Liver (tissue), 9 donors: ENCODE results near the gene TMEM87B. TPM values are rescaled to one million over a fixed set of nuclear protein-coding genes. Genes with fewer than 3 reads are reported as not detected.
A peak's percentile ranks its signal among the peaks of the same experiment; 100 is the strongest.

Experiments
- DNase-seq: peaks from one replicate; pipeline ENCODE4 v3.0.0-alpha.2; 2017; ENCODE audit warnings: low spot score
- H3K27ac ChIP-seq, 2 donors: one replicate each; pipeline ENCODE4 v1.7.0; 2013; ENCODE audit warnings: inconsistent platforms in 2 of 2, low read length in 2 of 2, control low read depth in 1 of 2, low read depth in 1 of 2, mild to moderate bottlenecking in 1 of 2
- H3K27me3 ChIP-seq, 4 donors: one replicate each; pipeline versions ENCODE4 v1.6.1 to v1.7.0; 2013; ENCODE audit warnings: low read length in 3 of 4, inconsistent platforms in 1 of 4, mild to moderate bottlenecking in 1 of 4, moderate library complexity in 1 of 4; ENCODE audit not compliant: control insufficient read depth in 4 of 4, insufficient read depth in 4 of 4
- H3K36me3 ChIP-seq, 4 donors: one replicate each; pipeline versions ENCODE4 v1.6.1 to v1.7.0; 2013; ENCODE audit warnings: low read length in 3 of 4, mild to moderate bottlenecking in 3 of 4, low read depth in 1 of 4, moderate library complexity in 1 of 4; ENCODE audit not compliant: control insufficient read depth in 4 of 4, insufficient read depth in 3 of 4
- H3K4me1 ChIP-seq, 4 donors: one replicate each; pipeline versions ENCODE4 v1.6.1 to v1.7.0; 2013; ENCODE audit warnings: low read length in 3 of 4, mild to moderate bottlenecking in 3 of 4, moderate library complexity in 1 of 4; ENCODE audit not compliant: control insufficient read depth in 4 of 4, insufficient read depth in 4 of 4
- H3K4me3 ChIP-seq, 3 donors: one replicate each; pipeline versions ENCODE4 v1.6.1 to v1.7.0; 2013; ENCODE audit warnings: low read length in 3 of 3, control low read depth in 1 of 3, low read depth in 1 of 3, mild to moderate bottlenecking in 1 of 3
- H3K9ac ChIP-seq, 2 donors: one replicate each; pipeline ENCODE4 v1.7.0; 2013; ENCODE audit warnings: low read length in 2 of 2, mild to moderate bottlenecking in 2 of 2, moderate library complexity in 2 of 2, control low read depth in 1 of 2, low read depth in 1 of 2
- H3K9me3 ChIP-seq, 4 donors: one replicate each; pipeline versions ENCODE4 v1.6.1 to v1.7.0; 2013; ENCODE audit warnings: low read length in 3 of 4; ENCODE audit not compliant: control insufficient read depth in 4 of 4
- ATF3 ChIP-seq: IDR thresholded peaks from 2 replicates; pipeline ENCODE4 v1.6.1; 2016; ENCODE audit warnings: antibody characterized with exemption
- CTCF ChIP-seq: fragments of 150-350 bp; IDR thresholded peaks from 2 replicates; pipeline ENCODE4 v1.5.1; 2017; ENCODE audit warnings: improper control_type of control experiment, low read depth, low read length; ENCODE audit not compliant: missing input control
- EGR1 ChIP-seq, 2 donors: IDR thresholded peaks; 2 replicates each; pipeline ENCODE4 v1.6.1; 2016 to 2018; ENCODE audit warnings: antibody characterized with exemption in 2 of 2, low read depth in 2 of 2
- GABPA ChIP-seq, 2 donors: IDR thresholded peaks in 1 of 2; conservative IDR thresholded peaks in 1 of 2; 2 replicates each; pipeline ENCODE4 v1.6.1; 2016; ENCODE audit warnings: antibody characterized with exemption in 2 of 2, mild to moderate bottlenecking in 1 of 2, moderate library complexity in 1 of 2
- HNF4A ChIP-seq, 2 donors: conservative IDR thresholded peaks; 2 replicates each; pipeline ENCODE4 v1.6.1; 2016; ENCODE audit warnings: antibody characterized with exemption in 2 of 2, mild to moderate bottlenecking in 2 of 2
- RXRA ChIP-seq, 2 donors: IDR thresholded peaks; 2 replicates each; pipeline ENCODE4 v1.6.1; 2017 to 2018; ENCODE audit warnings: antibody characterized with exemption in 2 of 2, mild to moderate bottlenecking in 1 of 2
- YY1 ChIP-seq: IDR thresholded peaks from 2 replicates; pipeline ENCODE4 v1.6.1; 2016; ENCODE audit warnings: antibody characterized with exemption, mild to moderate bottlenecking
- ZBTB33 ChIP-seq: IDR thresholded peaks from 2 replicates; pipeline ENCODE4 v1.6.1; 2016; ENCODE audit warnings: antibody characterized with exemption
- WGBS: extraction: QIAGEN DNeasy Blood & Tissue Kit; methylation state at CpG from one replicate; pipeline ENCODE4 v1.1.7; 2013; 5-methylcytosine and 5-hydroxymethylcytosine counted together
- polyA plus RNA-seq, 2 donors: library from polyadenylated mRNA; stranded (reverse) in 1 of 2; unstranded in 1 of 2; fragments of 200-250 nt in 1 of 2; fragments of >200 nt in 1 of 2; fragmentation: Nextera tagmentation in 1 of 2; extraction: Ambion mirVana in 1 of 2; gene quantifications; one replicate each; pipeline versions ENCODE4 v1.2.1 to v1.2.3, GENCODE V29; 2013 to 2015
- total RNA-seq, 2 donors: library from RNA; depleted of rRNA; stranded (reverse); fragments of >200 nt; gene quantifications; one replicate each; pipeline ENCODE4 v1.2.3, GENCODE V29; 2014
- donor health status: healthy.
- donor health status: healthy.
- donor health status: healthy.
- donor health status: healthy.
- donor health status: healthy.

TMEM87B gene
- total and polyA plus RNA-seq, 4 donors: 3.6 to 10.1 (median 6.0) TPM

- Histone ChIP-seq H3K4me3 (no peak overlapping the region), H3K4me1 (peaks cover 0 to 9% (median 0%) of the 10 kb centered on the region in 4 donors), H3K27ac (no peak overlapping the region), H3K36me3 (no peaks in the 10 kb centered on the region), H3K9ac (no peak overlapping the region), H3K27me3 (no peaks in the 10 kb centered on the region), H3K9me3 (no peaks in the 10 kb centered on the region)
- 63% methylated on average over 21 of the region's 21 CpGs for WGBS
- TF ChIP-seq EGR1 (IDR thresholded peaks at IDR 0.05; ENCODE audit: low read depth in 2 of 2) (peak in 1 of 2 donors; percentile 15), CTCF (no peak)
- no peak for DNase-seq
Measured at GRCh38 chr2:112156152-112156986, 101.3 kb downstream of the TMEM87B start.

GRCh38 chr2:112157472-112157871 lies 102.4 kb downstream of the TMEM87B start:
- H3K9me3 ChIP-seq: no peaks in the 10 kb centered on the region
- no peaks in the 10 kb centered on the region for H3K36me3 ChIP-seq
- WGBS: 94% methylated on average over 3 of the region's 3 CpGs
- H3K27me3 ChIP-seq: no peaks in the 10 kb centered on the region
- H3K4me1 ChIP-seq: peaks cover 0 to 9% (median 0%) of the 10 kb centered on the region in 4 donors
- H3K4me3 ChIP-seq: no peak overlapping the region
- TF ChIP-seq RXRA (IDR thresholded peaks at IDR 0.05) (no peak), ATF3 (no peak), GABPA (IDR thresholded peaks at IDR 0.05 in 1 of 2, conservative IDR thresholded peaks at IDR 0.05 in 1 of 2) (no peak), YY1 (no peak), HNF4A (conservative IDR thresholded peaks at IDR 0.05) (no peak), ZBTB33 (no peak)
- no peak for DNase-seq
- H3K9ac ChIP-seq: no peak overlapping the region
- no peak overlapping the region for H3K27ac ChIP-seq

- Histone ChIP-seq H3K27ac (no peak overlapping the region), H3K9ac (no peak overlapping the region), H3K27me3 (no peaks in the 10 kb centered on the region), H3K4me3 (no peak overlapping the region), H3K4me1 (peaks cover 0 to 9% (median 0%) of the 10 kb centered on the region in 4 donors), H3K36me3 (no peaks in the 10 kb centered on the region), H3K9me3 (no peaks in the 10 kb centered on the region)
- no peak for TF ChIP-seq EGR1 (IDR thresholded peaks at IDR 0.05; ENCODE audit: low read depth in 2 of 2)
- DNase-seq: no peak
- WGBS: 98% methylated on average over 31 of the region's 31 CpGs
Measured at GRCh38 chr2:112159454-112159921, 104.4 kb downstream of the TMEM87B start.
